CD4-positive, alpha-beta T cell (primary cell): ENCODE results near the gene MYO15A. TPM values are rescaled to one million over a fixed set of nuclear protein-coding genes. Genes with fewer than 3 reads are reported as not detected.

Source experiments
- ATAC-seq: fragments of 200-7000 bp; cut with Tn5 transposase; one replicate; pipeline ENCODE4 v1.10.0; 2022; ENCODE audit warnings: mild to moderate bottlenecking; ENCODE audit not compliant: poor library complexity
- CTCF ChIA-PET: fragments of 350-600 bp; sonication (Branson Sonifier 250); formaldehyde crosslinking; loops from one replicate; lab custom pipeline; 2021; ENCODE audit warnings: antibody characterized with exemption, inconsistent platforms; lab: Charles Lee
- POLR2A ChIA-PET: fragments of 350-600 bp; sonication (Branson Sonifier 250); formaldehyde crosslinking; loops from one replicate; lab custom pipeline; 2021; ENCODE audit warnings: antibody characterized with exemption, inconsistent platforms; lab: Charles Lee
- DNase-seq, 14 experiments: peaks; one replicate each; pipeline ENCODE4 v3.0.0-alpha.2; 2013 to 2020; ENCODE audit warnings: mixed read lengths in 2 of 14
- H3K27ac ChIP-seq, 2 donors: one replicate each; pipeline versions ENCODE4 v1.5.1 to v1.7.0; 2013; ENCODE audit warnings: low read length in 2 of 2, low read depth in 1 of 2, mild to moderate bottlenecking in 1 of 2
- H3K27me3 ChIP-seq, 2 experiments: 1 replicate in 1 of 2; 2 replicates in 1 of 2; pipeline versions ENCODE4 v1.6.1 to v1.7.0; 2013; ENCODE audit warnings: low read length in 2 of 2, control low read depth in 1 of 2, mild to moderate bottlenecking in 1 of 2, moderate library complexity in 1 of 2; ENCODE audit not compliant: insufficient read depth in 2 of 2, control insufficient read depth in 1 of 2
- H3K36me3 ChIP-seq: one replicate; pipeline ENCODE4 v1.6.1; 2013; ENCODE audit warnings: low read length, control low read depth; ENCODE audit not compliant: insufficient read depth
- H3K4me1 ChIP-seq: one replicate; pipeline ENCODE4 v1.6.1; 2013; ENCODE audit warnings: low read length, control low read depth; ENCODE audit not compliant: insufficient read depth
- H3K4me3 ChIP-seq: one replicate; pipeline ENCODE4 v1.5.1; 2013; ENCODE audit warnings: mild to moderate bottlenecking, low read length, moderate library complexity
- H3K9me3 ChIP-seq, 2 experiments: 1 replicate in 1 of 2; 2 replicates in 1 of 2; pipeline versions ENCODE4 v1.6.1 to v1.7.0; 2013; ENCODE audit warnings: low read length in 2 of 2, mild to moderate bottlenecking in 2 of 2, control low read depth in 1 of 2, moderate library complexity in 1 of 2; ENCODE audit not compliant: control insufficient read depth in 1 of 2, insufficient read depth in 1 of 2
- H3K27ac Mint-ChIP-seq: one replicate; pipeline ENCODE4 v1.8.0; 2020; ENCODE audit warnings: mixed read lengths
- H3K27me3 Mint-ChIP-seq: one replicate; pipeline ENCODE4 v1.8.0; 2021; ENCODE audit warnings: mixed read lengths
- H3K36me3 Mint-ChIP-seq: one replicate; pipeline ENCODE4 v1.8.0; 2021; ENCODE audit warnings: low read depth, mixed read lengths
- H3K4me1 Mint-ChIP-seq: one replicate; pipeline ENCODE4 v1.8.0; 2021; ENCODE audit warnings: low read depth, mixed read lengths
- H3K4me3 Mint-ChIP-seq: one replicate; pipeline ENCODE4 v1.8.0; 2020; ENCODE audit warnings: mild to moderate bottlenecking, mixed read lengths
- H3K9me3 Mint-ChIP-seq: one replicate; pipeline ENCODE4 v1.8.0; 2020; ENCODE audit warnings: mixed read lengths
- CTCF ChIP-seq: fragments of 200-600 bp; IDR thresholded peaks from one replicate; pipeline ENCODE4 v1.8.0; 2022; ENCODE audit warnings: antibody characterized with exemption, mild to moderate bottlenecking
- intact Hi-C, 2 experiments: fragments of 100-400 bp; cut with DNase I in 1 of 2; cut with micrococcal nuclease in 1 of 2; formaldehyde crosslinking; loops; one replicate each; pipeline versions ENCODE4 v1.15.1 to v1.9.0; 2023 to 2025; cut with DNase I, micrococcal nuclease
- total RNA-seq, 174 experiments: library from RNA in 2 of 174; stranded (reverse) in 2 of 174; gene quantifications; one replicate each; pipeline ENCODE4 v1.2.3 and lab custom pipeline; 2021 to 2026

MYO15A gene
- total RNA-seq, 2 experiments from 2014 or later = 1.2 to 1.6 TPM

GRCh38 chr17:18065546-18065945 lies 43.0 kb upstream of the MYO15A start:
- no peaks in the 10 kb centered on the region for H3K27me3 Mint-ChIP-seq
- H3K4me3 Mint-ChIP-seq = no peak overlapping the region
- DNase-seq (no peak), ATAC-seq (no peak)
- H3K4me1 ChIP-seq = no peaks in the 10 kb centered on the region
- POLR2A ChIA-PET = no interaction called here
- no peaks in the 10 kb centered on the region for H3K27me3 ChIP-seq
- no peaks in the 10 kb centered on the region for H3K4me1 Mint-ChIP-seq
- CTCF ChIA-PET = no interaction called here
- intact Hi-C loops = no loop called here
- H3K36me3 Mint-ChIP-seq = peaks cover 44% of the 10 kb centered on the region
- no peak for TF ChIP-seq CTCF
- no peaks in the 10 kb centered on the region for H3K9me3 ChIP-seq
- no peaks in the 10 kb centered on the region for H3K9me3 Mint-ChIP-seq
- H3K27ac Mint-ChIP-seq = no peak overlapping the region
- no peak overlapping the region for H3K27ac ChIP-seq
- no peak overlapping the region for H3K4me3 ChIP-seq
- H3K36me3 ChIP-seq = peaks cover 24% of the 10 kb centered on the region

GRCh38 chr17:18066866-18067265 lies 41.7 kb upstream of the MYO15A start:
- Histone ChIP-seq H3K36me3 (peaks cover 18% of the 10 kb centered on the region), H3K4me1 (peaks cover 5% of the 10 kb centered on the region), H3K4me3 (no peak overlapping the region), H3K27me3 (no peaks in the 10 kb centered on the region), H3K27ac (no peak overlapping the region), H3K9me3 (no peaks in the 10 kb centered on the region)
- peaks cover 35% of the 10 kb centered on the region for H3K36me3 Mint-ChIP-seq
- TF ChIP-seq CTCF = no peak
- CTCF ChIA-PET = no interaction called here
- H3K27ac Mint-ChIP-seq = no peak overlapping the region
- H3K27me3 Mint-ChIP-seq = no peaks in the 10 kb centered on the region
- no peak overlapping the region for H3K4me3 Mint-ChIP-seq
- ATAC-seq (no peak), DNase-seq (no peak)
- POLR2A ChIA-PET = no interaction called here
- H3K4me1 Mint-ChIP-seq = no peaks in the 10 kb centered on the region
- H3K9me3 Mint-ChIP-seq = no peaks in the 10 kb centered on the region
- intact Hi-C loops = no loop called here

GRCh38 chr17:18069101-18069500 lies 39.5 kb upstream of the MYO15A start:
- Mint-ChIP-seq H3K27ac (no peak overlapping the region), H3K4me1 (no peaks in the 10 kb centered on the region), H3K36me3 (peaks cover 17% of the 10 kb centered on the region), H3K9me3 (no peaks in the 10 kb centered on the region), H3K4me3 (no peak overlapping the region), H3K27me3 (no peaks in the 10 kb centered on the region)
- ATAC-seq (no peak), DNase-seq (no peak)
- ChIA-PET CTCF (no interaction called here), POLR2A (no interaction called here)
- Histone ChIP-seq H3K27me3 (no peaks in the 10 kb centered on the region), H3K4me3 (no peak overlapping the region), H3K9me3 (no peaks in the 10 kb centered on the region), H3K27ac (no peak overlapping the region), H3K36me3 (peaks cover 11% of the 10 kb centered on the region), H3K4me1 (peaks cover 5% of the 10 kb centered on the region)
- intact Hi-C loops = no loop called here
- TF ChIP-seq CTCF = no peak
